Measurements from ENCODE around the gene ZSCAN18.

DNA sequence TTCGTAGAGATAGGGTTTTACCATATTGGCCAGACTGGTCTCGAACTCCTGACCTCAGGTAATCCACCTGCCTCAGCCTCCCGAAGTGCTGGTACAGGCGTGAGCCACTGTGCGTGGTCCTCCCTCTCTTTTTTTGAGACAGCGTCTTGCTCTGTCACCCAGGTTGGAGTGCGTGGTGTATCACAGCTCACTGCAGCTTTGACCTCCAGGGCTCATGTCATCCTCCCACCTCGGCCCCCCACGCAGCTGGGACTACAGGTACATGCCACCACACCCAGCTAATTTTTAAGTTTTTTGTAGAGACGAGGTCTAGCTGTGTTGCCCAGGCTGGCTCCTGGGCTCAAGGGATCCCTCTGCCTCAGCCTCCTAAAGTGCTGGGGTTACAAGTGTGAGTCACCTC lies 18.2 kb downstream of the ZSCAN18 start:
- TF ChIP-seq, protein P1, sequence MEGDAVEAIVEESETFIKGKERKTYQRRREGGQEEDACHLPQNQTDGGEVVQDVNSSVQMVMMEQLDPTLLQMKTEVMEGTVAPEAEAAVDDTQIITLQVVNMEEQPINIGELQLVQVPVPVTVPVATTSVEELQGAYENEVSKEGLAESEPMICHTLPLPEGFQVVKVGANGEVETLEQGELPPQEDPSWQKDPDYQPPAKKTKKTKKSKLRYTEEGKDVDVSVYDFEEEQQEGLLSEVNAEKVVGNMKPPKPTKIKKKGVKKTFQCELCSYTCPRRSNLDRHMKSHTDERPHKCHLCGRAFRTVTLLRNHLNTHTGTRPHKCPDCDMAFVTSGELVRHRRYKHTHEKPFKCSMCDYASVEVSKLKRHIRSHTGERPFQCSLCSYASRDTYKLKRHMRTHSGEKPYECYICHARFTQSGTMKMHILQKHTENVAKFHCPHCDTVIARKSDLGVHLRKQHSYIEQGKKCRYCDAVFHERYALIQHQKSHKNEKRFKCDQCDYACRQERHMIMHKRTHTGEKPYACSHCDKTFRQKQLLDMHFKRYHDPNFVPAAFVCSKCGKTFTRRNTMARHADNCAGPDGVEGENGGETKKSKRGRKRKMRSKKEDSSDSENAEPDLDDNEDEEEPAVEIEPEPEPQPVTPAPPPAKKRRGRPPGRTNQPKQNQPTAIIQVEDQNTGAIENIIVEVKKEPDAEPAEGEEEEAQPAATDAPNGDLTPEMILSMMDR (IDR thresholded peaks at IDR 0.05): no peak
- TF ChIP-seq POLR2A (IDR thresholded peaks at IDR 0.05): no peak

All from esophagus squamous epithelium (tissue), 4 donors.